Testis (tissue), 3 donors: ENCODE results near the gene GRIA1. TPM values are rescaled to one million over a fixed set of nuclear protein-coding genes. Genes with fewer than 3 reads are reported as not detected.
"Not testable (repeated sequence)": the region's sequence is repeated elsewhere in the genome, so short reads cannot be mapped to it uniquely, and the experiment has no call there.

Experiments used
- DNase-seq: peaks from one replicate; pipeline ENCODE4 v3.0.0-alpha.2; 2019
- H3K27ac ChIP-seq, 2 donors: fragments of 200-600 bp; sonication (generic); one replicate each; pipeline ENCODE4 v1.5.1; 2019
- H3K27me3 ChIP-seq: fragments of 200-600 bp; sonication (generic); one replicate; pipeline ENCODE4 v1.5.1; 2019
- H3K36me3 ChIP-seq: fragments of 200-600 bp; sonication (generic); one replicate; pipeline ENCODE4 v1.5.1; 2017; ENCODE audit warnings: low read depth; ENCODE audit errors: missing control alignments
- H3K4me1 ChIP-seq: fragments of 200-600 bp; sonication (generic); one replicate; pipeline ENCODE4 v1.5.1; 2019
- H3K4me3 ChIP-seq, 2 donors: fragments of 200-600 bp; sonication (generic); one replicate each; pipeline ENCODE4 v1.5.1; 2017 to 2019
- H3K9me3 ChIP-seq: fragments of 200-600 bp; sonication (generic); one replicate; pipeline ENCODE4 v1.5.1; 2017
- CTCF ChIP-seq, 3 experiments: fragments of 450-650 bp in 2 of 3; fragments of 200-600 bp in 1 of 3; sonication (generic) in 1 of 3; IDR thresholded peaks; one replicate each; pipeline ENCODE4 v1.5.1; 2016 to 2019; ENCODE audit warnings: antibody characterized with exemption in 3 of 3, mild to moderate bottlenecking in 2 of 3, moderate library complexity in 1 of 3
- POLR2A ChIP-seq: fragments of 450-650 bp; IDR thresholded peaks from one replicate; pipeline ENCODE4 v1.6.1; 2017; ENCODE audit warnings: antibody characterized with exemption, mild to moderate bottlenecking, moderate library complexity
- WGBS, 2 donors: methylation state at CpG; one replicate each; pipeline ENCODE4 v1.1.5; 2018; 5-methylcytosine and 5-hydroxymethylcytosine counted together
- intact Hi-C: fragments of 100-400 bp; cut with DNase I; formaldehyde crosslinking; loops from one replicate; pipeline ENCODE4 v1.15.1; 2023; ENCODE audit warnings: low total_unique reads
- polyA plus RNA-seq: library from polyadenylated mRNA; stranded (reverse); fragments of 350-450 nt; fragmentation: Illumina TruSeq; extraction: RNeasy Lipid Tissue Mini Kit (QIAGEN cat#74804); gene quantifications from one replicate; pipeline ENCODE4 v1.2.3, GENCODE V29; 2014; ENCODE audit warnings: low read depth, low replicate concordance; ENCODE audit not compliant: insufficient read depth
- total RNA-seq, 2 donors: library from RNA; depleted of rRNA; stranded (reverse); fragments of >200 nt; gene quantifications; one replicate each; pipeline ENCODE4 v1.2.3, GENCODE V29; 2016

GRIA1 gene
- total and polyA plus RNA-seq, 3 donors from 2014 or later = 0.93 to 5.4 (median 3.5) TPM

- intact Hi-C loops = no loop called here
- Histone ChIP-seq H3K9me3 (no peaks in the 10 kb centered on the region), H3K4me1 (no peaks in the 10 kb centered on the region), H3K36me3 (no peaks in the 10 kb centered on the region), H3K4me3 (no peak overlapping the region), H3K27me3 (no peaks in the 10 kb centered on the region), H3K27ac (no peak overlapping the region)
- TF ChIP-seq POLR2A (no peak), CTCF (IDR thresholded peaks at IDR 0.05) (no peak)
- no peak for DNase-seq
- WGBS, 2 donors = 80 to 85% methylated on average over 5 of the region's 5 CpGs
These were observed 228.9 kb downstream of the GRIA1 start for GRCh38 chr5:153719324-153719723.

GRCh38 chr5:153723022-153723610, 232.6 kb downstream of the GRIA1 start:
- H3K9me3 ChIP-seq, H3K27ac ChIP-seq, intact Hi-C loops, H3K4me1 ChIP-seq, DNase-seq, H3K27me3 ChIP-seq, H3K4me3 ChIP-seq, H3K36me3 ChIP-seq: not testable (repeated sequence)
- WGBS, 2 donors = 87 to 94% methylated on average over 6 to 15 of the region's 15 CpGs

- DNase-seq = no peak
- Histone ChIP-seq H3K4me3 (no peak overlapping the region), H3K27ac (no peak overlapping the region), H3K27me3 (no peaks in the 10 kb centered on the region), H3K9me3 (no peaks in the 10 kb centered on the region), H3K4me1 (no peaks in the 10 kb centered on the region), H3K36me3 (no peaks in the 10 kb centered on the region)
- WGBS, 2 donors = 73 to 84% methylated on average over 5 of the region's 5 CpGs
- no peak for TF ChIP-seq POLR2A
- TF ChIP-seq CTCF (IDR thresholded peaks at IDR 0.05) = no peak
- intact Hi-C loops = no loop called here
These were observed 251.6 kb downstream of the GRIA1 start for GRCh38 chr5:153742060-153742459.

GRCh38 chr5:153744751-153745150, 254.3 kb downstream of the GRIA1 start:
- H3K4me3 ChIP-seq = no peak overlapping the region
- intact Hi-C loops = no loop called here
- no peak for DNase-seq
- TF ChIP-seq CTCF (IDR thresholded peaks at IDR 0.05) = no peak
- no peak for TF ChIP-seq POLR2A
- no peaks in the 10 kb centered on the region for H3K4me1 ChIP-seq
- 73 to 94% methylated on average over 2 of the region's 2 CpGs for WGBS, 2 donors
- H3K27me3 ChIP-seq = no peaks in the 10 kb centered on the region
- no peaks in the 10 kb centered on the region for H3K36me3 ChIP-seq
- H3K27ac ChIP-seq = no peak overlapping the region
- H3K9me3 ChIP-seq = no peaks in the 10 kb centered on the region

GRCh38 chr5:153745778-153746395, 255.4 kb downstream of the GRIA1 start:
- WGBS, 2 donors = 58 to 61% methylated on average over 5 of the region's 5 CpGs
- H3K4me1 ChIP-seq = no peaks in the 10 kb centered on the region

More at GRCh38 chr5:153745778-153746395, 255.4 kb downstream of the GRIA1 start:
- intact Hi-C loops = no loop called here
- no peak for TF ChIP-seq CTCF (IDR thresholded peaks at IDR 0.05)
- TF ChIP-seq POLR2A = no peak
- DNase-seq = no peak
- no peak overlapping the region for H3K27ac ChIP-seq
- H3K36me3 ChIP-seq = no peaks in the 10 kb centered on the region
- H3K9me3 ChIP-seq = no peaks in the 10 kb centered on the region
- no peak overlapping the region for H3K4me3 ChIP-seq
- no peaks in the 10 kb centered on the region for H3K27me3 ChIP-seq
